ENCODE measurements around the gene HECTD4. TPM values are rescaled to one million over a fixed set of nuclear protein-coding genes. Genes with fewer than 3 reads are reported as not detected.

The HECTD4 gene
- total RNA-seq, 1 donor from 2014 or later: 62.1 TPM

DNA sequence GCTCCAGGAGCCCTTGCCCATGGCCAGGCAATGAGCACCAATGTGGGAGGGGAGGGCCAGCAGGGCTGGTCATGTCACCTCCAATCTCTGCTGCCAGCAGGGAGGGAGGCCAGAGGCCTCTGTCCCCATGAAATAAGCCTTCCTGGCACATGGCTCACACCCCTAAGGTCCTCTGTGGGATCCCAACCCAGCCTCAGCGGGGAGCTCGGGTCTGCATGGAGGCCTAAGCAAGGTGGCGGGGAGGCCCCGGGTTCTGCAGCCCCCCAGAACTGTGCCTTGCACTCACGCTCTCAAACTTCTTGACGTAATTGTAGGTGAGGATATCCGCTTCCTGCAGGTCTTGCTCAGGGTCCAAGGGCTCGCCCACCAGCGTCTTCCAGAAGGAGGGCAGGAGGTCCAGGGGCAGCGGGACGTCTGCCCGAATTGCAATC is 215.2 kb downstream of the HECTD4 start:
- no peak overlapping the region for H3K27ac Mint-ChIP-seq
- no peaks in the 10 kb centered on the region for H3K9me3 Mint-ChIP-seq
- H3K4me3 Mint-ChIP-seq: no peak overlapping the region
- no peaks in the 10 kb centered on the region for H3K4me1 Mint-ChIP-seq (ENCODE audit: unreplicated experiment)
- no peaks in the 10 kb centered on the region for H3K27me3 Mint-ChIP-seq
- TF ChIP-seq CTCF (conservative IDR thresholded peaks at IDR 0.05): no peak
- DNase-seq (ENCODE audit: extremely low spot score, unreplicated experiment): no peak
- peaks cover 6% of the 10 kb centered on the region for H3K36me3 Mint-ChIP-seq

GRCh38 chr12:112166051-112167015 is 215.9 kb downstream of the HECTD4 start:
- no peak overlapping the region for H3K4me3 Mint-ChIP-seq
- H3K36me3 Mint-ChIP-seq: peaks cover 8% of the 10 kb centered on the region
- TF ChIP-seq CTCF (conservative IDR thresholded peaks at IDR 0.05): no peak
- no peak overlapping the region for H3K27ac Mint-ChIP-seq
- DNase-seq (ENCODE audit: extremely low spot score, unreplicated experiment): no peak
- no peaks in the 10 kb centered on the region for H3K4me1 Mint-ChIP-seq (ENCODE audit: unreplicated experiment)
- H3K9me3 Mint-ChIP-seq: no peaks in the 10 kb centered on the region
- H3K27me3 Mint-ChIP-seq: no peaks in the 10 kb centered on the region

- TF ChIP-seq CTCF (conservative IDR thresholded peaks at IDR 0.05): no peak
- no peak for DNase-seq (ENCODE audit: extremely low spot score, unreplicated experiment)
- peaks cover 15% of the 10 kb centered on the region for H3K36me3 Mint-ChIP-seq
- no peaks in the 10 kb centered on the region for H3K27me3 Mint-ChIP-seq
- H3K9me3 Mint-ChIP-seq: no peaks in the 10 kb centered on the region
- H3K4me1 Mint-ChIP-seq (ENCODE audit: unreplicated experiment): no peaks in the 10 kb centered on the region
- no peak overlapping the region for H3K4me3 Mint-ChIP-seq
- H3K27ac Mint-ChIP-seq: no peak overlapping the region
Observed at GRCh38 chr12:112165624-112166023, 216.6 kb downstream of the HECTD4 start.

- H3K4me1 Mint-ChIP-seq (ENCODE audit: unreplicated experiment): no peaks in the 10 kb centered on the region
- H3K27ac Mint-ChIP-seq: no peak overlapping the region
- no peak for DNase-seq (ENCODE audit: extremely low spot score, unreplicated experiment)
- no peaks in the 10 kb centered on the region for H3K9me3 Mint-ChIP-seq
- TF ChIP-seq CTCF (conservative IDR thresholded peaks at IDR 0.05): no peak
- no peaks in the 10 kb centered on the region for H3K27me3 Mint-ChIP-seq
- peaks cover 18% of the 10 kb centered on the region for H3K36me3 Mint-ChIP-seq
- H3K4me3 Mint-ChIP-seq: no peak overlapping the region
Observed at GRCh38 chr12:112164011-112164660, 218.1 kb downstream of the HECTD4 start.

DNA sequence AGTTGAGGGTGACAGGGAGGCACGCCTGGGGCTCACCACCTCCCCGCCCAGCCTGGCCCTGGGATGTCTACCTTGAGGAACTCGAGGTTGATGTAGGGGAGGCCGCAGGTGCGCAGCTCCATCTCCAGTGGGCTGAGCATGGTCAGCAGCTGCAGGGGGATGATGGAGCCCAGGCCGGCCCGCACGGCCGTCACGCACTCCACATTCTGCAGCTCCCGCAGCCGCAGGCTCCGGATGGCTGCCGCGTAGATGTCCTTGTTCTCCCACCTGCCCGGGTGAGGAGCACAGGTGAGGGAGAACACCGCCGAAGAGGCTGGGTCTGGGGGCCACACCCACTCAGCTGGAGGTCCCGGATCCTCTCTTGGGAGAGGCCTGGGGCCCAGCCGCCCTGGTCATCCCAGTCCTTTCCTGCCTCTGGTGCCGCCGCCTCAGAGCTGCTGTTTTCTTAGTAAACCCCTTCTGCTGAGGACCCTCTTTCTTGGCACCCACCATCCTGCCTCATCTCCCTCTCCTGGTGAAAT is 218.7 kb downstream of the HECTD4 start:
- Mint-ChIP-seq H3K4me1 (ENCODE audit: unreplicated experiment) (no peaks in the 10 kb centered on the region), H3K27me3 (no peaks in the 10 kb centered on the region), H3K9me3 (no peaks in the 10 kb centered on the region), H3K27ac (no peak overlapping the region), H3K36me3 (peaks cover 18% of the 10 kb centered on the region), H3K4me3 (no peak overlapping the region)
- TF ChIP-seq CTCF (conservative IDR thresholded peaks at IDR 0.05): no peak
- no peak for DNase-seq (ENCODE audit: extremely low spot score, unreplicated experiment)
